ENCODE data around the gene DYNLRB1.

GRCh38 chr20:34541917-34542316 is 25.7 kb downstream of the DYNLRB1 start:
- TF ChIP-seq CTCF (CRISPR knock-in tag; IDR thresholded peaks at IDR 0.05): no peak
- TF ChIP-seq ZNF512B (CRISPR knock-in tag; IDR thresholded peaks at IDR 0.05; ENCODE audit: borderline replicate concordance): no peak
- TF ChIP-seq ZSCAN29 (CRISPR knock-in tag; conservative IDR thresholded peaks at IDR 0.05): no peak
- TF ChIP-seq CSRNP1 (CRISPR knock-in tag; IDR thresholded peaks at IDR 0.05): no peak
- no peak for TF ChIP-seq CREB3 (CRISPR knock-in tag; IDR thresholded peaks at IDR 0.05)
- no peak for TF ChIP-seq ZNF224 (CRISPR knock-in tag; IDR thresholded peaks at IDR 0.05)
- TF ChIP-seq ETV5 (CRISPR knock-in tag; IDR thresholded peaks at IDR 0.05; ENCODE audit: borderline replicate concordance): no peak
- no peak for TF ChIP-seq FOXK1 (CRISPR knock-in tag; IDR thresholded peaks at IDR 0.05; ENCODE audit: borderline replicate concordance, low read depth)

Data from HepG2 (cell line).